ENCODE results near the gene PGA4. TPM values are rescaled to one million over a fixed set of nuclear protein-coding genes. Genes with fewer than 3 reads are reported as not detected.
A peak's percentile ranks its signal among the peaks of the same experiment; 100 is the strongest.
"Not testable (repeated sequence)": the region's sequence is repeated elsewhere in the genome, so short reads cannot be mapped to it uniquely, and the experiment has no call there.

PGA4 gene
- 1 to 10 TPM in 2 of 3 donors, not detected in 1; 1.8 to 8.9 TPM for total RNA-seq

DNA sequence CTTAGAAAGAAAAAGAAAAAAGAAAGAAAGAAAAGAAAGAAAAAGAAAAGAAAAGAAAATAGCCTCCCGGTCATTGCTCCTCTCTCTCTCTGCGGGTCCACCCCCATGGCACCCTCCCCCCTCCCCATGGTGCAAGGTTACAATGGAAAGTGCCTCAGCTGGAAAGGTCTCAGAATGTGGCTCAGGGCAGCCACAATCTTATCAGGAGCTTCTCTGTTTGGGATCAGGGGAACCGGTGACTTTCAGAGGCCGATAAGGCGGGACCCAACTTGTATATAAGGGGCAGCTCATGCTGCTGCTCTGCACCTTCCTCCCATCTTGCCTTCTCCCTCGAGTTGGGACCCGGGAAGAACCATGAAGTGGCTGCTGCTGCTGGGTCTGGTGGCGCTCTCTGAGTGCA lies at the start of gene PGA4:
TSS of gene PGA4 (plus strand) at position 301 of the 400 bp plus-strand sequence. CDS start at position 355, 54 bp downstream.
- H3K27me3 ChIP-seq; H3K27ac ChIP-seq; H3K36me3 ChIP-seq; H3K4me1 ChIP-seq; intact Hi-C loops (cut with DNase I; ENCODE audit: low total_unique reads); H3K9me3 ChIP-seq; H3K4me3 ChIP-seq; DNase-seq (ENCODE audit: low spot score in 2 of 2): not testable (repeated sequence)

DNA sequence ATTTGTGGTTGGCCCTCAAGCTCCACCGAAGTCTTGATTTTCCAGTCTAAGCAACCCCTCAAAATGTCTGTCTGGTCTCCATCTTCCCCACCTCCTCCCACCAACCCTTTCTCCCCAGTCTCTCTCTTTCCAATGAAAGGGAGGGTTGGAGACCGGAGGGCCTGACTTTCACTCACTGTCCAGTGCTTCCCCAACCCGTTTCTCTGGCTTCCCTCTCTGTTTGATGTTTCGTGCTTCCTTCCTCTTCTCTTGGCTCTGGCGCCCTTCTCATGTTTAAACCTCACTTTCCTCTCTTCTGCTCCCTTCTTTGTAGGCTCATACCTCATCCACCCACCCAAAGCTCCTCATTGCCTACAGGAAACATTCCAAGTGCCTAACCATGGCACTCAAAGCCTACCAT lies 49.8 kb upstream of the PGA4 start:
- intact Hi-C loops (cut with DNase I; ENCODE audit: low total_unique reads): no loop called here

DNA sequence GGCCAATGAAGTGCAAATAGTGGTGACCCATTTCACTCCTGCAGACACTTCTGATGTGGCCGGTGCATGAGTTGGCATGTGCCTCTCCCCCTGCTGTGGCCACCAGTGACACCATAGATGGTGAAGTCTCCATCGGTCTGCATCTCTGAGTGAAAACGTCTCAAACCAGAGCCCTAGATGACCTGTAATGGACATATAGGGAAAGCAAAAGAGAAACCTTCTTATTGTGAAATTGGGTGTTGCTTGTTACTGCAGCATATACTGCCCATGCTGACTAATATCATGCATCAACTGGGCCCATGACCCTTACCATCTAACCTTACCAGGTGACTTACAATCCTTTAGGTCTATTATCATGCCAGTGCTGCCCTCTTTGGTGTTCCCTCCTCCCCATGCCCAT lies 49.3 kb upstream of the PGA4 start:
- Histone ChIP-seq H3K4me1 (no peaks in the 10 kb centered on the region), H3K27ac (no peak overlapping the region), H3K4me3 (no peak overlapping the region), H3K36me3 (no peaks in the 10 kb centered on the region), H3K9me3 (no peaks in the 10 kb centered on the region), H3K27me3 (no peaks in the 10 kb centered on the region)
- intact Hi-C loops (cut with DNase I; ENCODE audit: low total_unique reads): no loop called here
- no peak for DNase-seq (ENCODE audit: low spot score in 2 of 2)
- TF ChIP-seq, protein P1, sequence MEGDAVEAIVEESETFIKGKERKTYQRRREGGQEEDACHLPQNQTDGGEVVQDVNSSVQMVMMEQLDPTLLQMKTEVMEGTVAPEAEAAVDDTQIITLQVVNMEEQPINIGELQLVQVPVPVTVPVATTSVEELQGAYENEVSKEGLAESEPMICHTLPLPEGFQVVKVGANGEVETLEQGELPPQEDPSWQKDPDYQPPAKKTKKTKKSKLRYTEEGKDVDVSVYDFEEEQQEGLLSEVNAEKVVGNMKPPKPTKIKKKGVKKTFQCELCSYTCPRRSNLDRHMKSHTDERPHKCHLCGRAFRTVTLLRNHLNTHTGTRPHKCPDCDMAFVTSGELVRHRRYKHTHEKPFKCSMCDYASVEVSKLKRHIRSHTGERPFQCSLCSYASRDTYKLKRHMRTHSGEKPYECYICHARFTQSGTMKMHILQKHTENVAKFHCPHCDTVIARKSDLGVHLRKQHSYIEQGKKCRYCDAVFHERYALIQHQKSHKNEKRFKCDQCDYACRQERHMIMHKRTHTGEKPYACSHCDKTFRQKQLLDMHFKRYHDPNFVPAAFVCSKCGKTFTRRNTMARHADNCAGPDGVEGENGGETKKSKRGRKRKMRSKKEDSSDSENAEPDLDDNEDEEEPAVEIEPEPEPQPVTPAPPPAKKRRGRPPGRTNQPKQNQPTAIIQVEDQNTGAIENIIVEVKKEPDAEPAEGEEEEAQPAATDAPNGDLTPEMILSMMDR (IDR thresholded peaks at IDR 0.05): no peak
- TF ChIP-seq POLR2AphosphoS5 (IDR thresholded peaks at IDR 0.05): no peak
- TF ChIP-seq POLR2A (IDR thresholded peaks at IDR 0.05): no peak

More for the DNA sequence above, 49.8 kb upstream of the PGA4 start:
- H3K27me3 ChIP-seq: no peaks in the 10 kb centered on the region
- no peaks in the 10 kb centered on the region for H3K4me1 ChIP-seq
- no peak for TF ChIP-seq POLR2AphosphoS5 (IDR thresholded peaks at IDR 0.05)
- no peak for TF ChIP-seq POLR2A (IDR thresholded peaks at IDR 0.05)
- TF ChIP-seq, protein P1 (IDR thresholded peaks at IDR 0.05): no peak
- DNase-seq (ENCODE audit: low spot score in 2 of 2): no peak
- no peak overlapping the region for H3K27ac ChIP-seq
- no peak overlapping the region for H3K4me3 ChIP-seq
- no peaks in the 10 kb centered on the region for H3K36me3 ChIP-seq
- H3K9me3 ChIP-seq: no peaks in the 10 kb centered on the region

DNA sequence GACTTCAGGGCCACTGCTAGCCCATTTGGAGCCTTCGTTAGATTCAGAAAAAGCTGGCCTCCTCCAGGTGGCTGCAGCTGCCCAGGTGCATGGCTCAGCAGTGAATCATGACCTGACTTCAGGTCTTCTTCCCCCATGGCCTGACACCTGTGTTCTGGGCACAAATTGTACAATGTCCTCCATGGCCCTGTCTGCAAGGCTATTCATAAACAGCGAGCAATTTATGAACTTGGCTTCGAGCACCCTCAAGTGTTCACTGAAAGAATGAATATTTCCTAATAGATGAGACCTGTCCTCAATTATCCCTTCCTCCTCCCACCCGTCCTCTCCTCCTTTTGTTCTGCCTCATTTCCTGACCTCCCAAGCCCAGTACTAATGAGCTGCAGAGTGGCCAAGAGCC lies 48.7 kb upstream of the PGA4 start:
- Histone ChIP-seq H3K4me3 (no peak overlapping the region), H3K9me3 (no peaks in the 10 kb centered on the region), H3K27ac (no peak overlapping the region), H3K27me3 (no peaks in the 10 kb centered on the region), H3K4me1 (no peaks in the 10 kb centered on the region), H3K36me3 (no peaks in the 10 kb centered on the region)
- intact Hi-C loops (cut with DNase I; ENCODE audit: low total_unique reads): no loop called here
- TF ChIP-seq, protein P1 (IDR thresholded peaks at IDR 0.05): peak in 2 of 3 donors; percentile 20 to 36
- TF ChIP-seq POLR2A (IDR thresholded peaks at IDR 0.05): no peak
- DNase-seq (ENCODE audit: low spot score in 2 of 2): no peak

DNA sequence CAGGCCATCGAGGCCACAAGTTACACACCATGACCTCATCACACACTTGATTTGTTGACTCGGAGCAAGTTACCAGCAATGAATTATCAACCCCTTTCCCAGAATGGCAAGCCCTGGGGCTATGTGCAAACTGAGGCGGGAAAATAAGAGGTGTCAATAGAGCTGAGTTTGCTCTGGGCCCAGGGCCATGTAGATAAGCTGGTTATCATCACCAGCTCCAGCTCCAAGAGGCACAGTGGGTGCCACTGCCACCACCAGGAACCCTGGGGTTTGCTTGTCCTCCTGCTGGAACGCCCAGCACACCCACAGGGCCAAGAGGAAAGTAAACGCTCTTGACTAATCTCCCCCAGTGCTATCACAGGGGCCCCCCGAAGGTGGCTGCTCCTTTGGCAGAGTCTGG lies 47.9 kb upstream of the PGA4 start:
- TF ChIP-seq POLR2AphosphoS5 (IDR thresholded peaks at IDR 0.05): no peak
- TF ChIP-seq, protein P1 (IDR thresholded peaks at IDR 0.05): no peak
- TF ChIP-seq POLR2A (IDR thresholded peaks at IDR 0.05): no peak
- no peak overlapping the region for H3K27ac ChIP-seq
- DNase-seq (ENCODE audit: low spot score in 2 of 2): no peak
- H3K27me3 ChIP-seq: no peaks in the 10 kb centered on the region
- intact Hi-C loops (cut with DNase I; ENCODE audit: low total_unique reads): no loop called here
- H3K4me1 ChIP-seq: no peaks in the 10 kb centered on the region
- no peaks in the 10 kb centered on the region for H3K9me3 ChIP-seq
- H3K36me3 ChIP-seq: no peaks in the 10 kb centered on the region
- H3K4me3 ChIP-seq: no peak overlapping the region

DNA sequence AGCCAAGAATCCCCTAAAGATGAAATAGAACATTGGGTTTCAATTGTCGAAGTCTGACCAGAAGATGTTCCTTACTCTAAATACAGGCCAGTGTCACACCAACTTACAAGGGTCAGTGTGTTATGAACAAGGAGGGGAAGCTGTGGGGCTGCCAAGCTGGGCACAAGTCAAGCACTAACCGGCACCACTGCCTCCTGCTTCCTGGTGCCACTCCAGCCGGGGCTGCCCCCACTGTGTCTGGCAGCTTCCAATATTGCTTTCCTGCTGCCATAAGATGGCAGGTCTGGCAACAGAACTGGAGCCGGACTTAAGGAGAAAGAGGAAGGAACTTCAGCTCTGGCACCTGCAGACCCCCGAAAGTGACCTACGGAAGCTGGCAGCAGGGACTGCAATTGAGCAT lies 47.2 kb upstream of the PGA4 start:
- intact Hi-C loops (cut with DNase I; ENCODE audit: low total_unique reads): no loop called here
- Histone ChIP-seq H3K27me3 (no peaks in the 10 kb centered on the region), H3K4me3 (no peak overlapping the region), H3K4me1 (no peaks in the 10 kb centered on the region), H3K27ac (no peak overlapping the region), H3K9me3 (no peaks in the 10 kb centered on the region), H3K36me3 (no peaks in the 10 kb centered on the region)
- DNase-seq (ENCODE audit: low spot score in 2 of 2): no peak
- TF ChIP-seq, protein P1 (IDR thresholded peaks at IDR 0.05): no peak
- TF ChIP-seq POLR2AphosphoS5 (IDR thresholded peaks at IDR 0.05) (no peak), POLR2A (IDR thresholded peaks at IDR 0.05) (no peak)
